ENCODE measurements around the gene TRIOBP. TPM values are rescaled to one million over a fixed set of nuclear protein-coding genes. Genes with fewer than 3 reads are reported as not detected.
A peak's percentile ranks its signal among the peaks of the same experiment; 100 is the strongest.

TRIOBP gene
- total RNA-seq, 1 experiment from 2014 or later = 66.9 TPM

DNA sequence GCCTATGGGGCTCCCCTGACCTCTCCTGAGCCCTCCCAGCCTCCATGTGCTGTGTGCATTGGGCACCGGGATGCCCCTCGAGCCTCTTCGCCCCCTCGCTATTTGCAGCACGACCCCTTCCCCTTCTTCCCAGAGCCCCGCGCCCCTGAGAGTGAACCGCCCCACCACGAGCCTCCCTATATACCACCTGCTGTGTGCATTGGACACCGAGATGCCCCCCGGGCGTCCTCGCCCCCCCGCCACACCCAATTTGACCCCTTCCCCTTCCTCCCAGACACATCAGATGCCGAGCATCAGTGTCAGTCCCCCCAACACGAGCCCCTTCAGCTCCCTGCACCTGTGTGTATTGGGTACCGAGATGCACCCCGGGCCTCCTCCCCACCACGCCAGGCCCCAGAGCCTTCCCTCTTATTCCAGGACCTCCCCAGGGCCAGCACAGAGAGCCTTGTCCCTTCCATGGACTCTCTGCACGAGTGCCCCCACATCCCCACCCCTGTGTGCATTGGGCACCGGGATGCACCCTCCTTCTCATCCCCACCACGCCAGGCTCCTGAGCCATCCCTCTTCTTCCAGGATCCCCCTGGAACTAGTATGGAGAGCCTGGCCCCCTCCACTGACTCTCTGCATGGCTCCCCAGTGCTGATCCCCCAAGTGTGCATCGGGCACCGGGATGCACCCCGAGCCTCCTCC lies 28.8 kb downstream of the TRIOBP start:
- H3K36me3 ChIP-seq (replicated peaks; ENCODE audit: control insufficient read depth, insufficient read depth, low read length) = no peaks in the 10 kb centered on the region; the same call in 1 of the 2 replicates
- no peaks in the 10 kb centered on the region for H3K27me3 ChIP-seq (ENCODE audit: control insufficient read depth, insufficient read depth, low read length)
- no peak overlapping the region for H3K4me3 ChIP-seq (ENCODE audit: insufficient read depth, low read depth, low read length)
- DNase-seq = peak; percentile 61

DNA sequence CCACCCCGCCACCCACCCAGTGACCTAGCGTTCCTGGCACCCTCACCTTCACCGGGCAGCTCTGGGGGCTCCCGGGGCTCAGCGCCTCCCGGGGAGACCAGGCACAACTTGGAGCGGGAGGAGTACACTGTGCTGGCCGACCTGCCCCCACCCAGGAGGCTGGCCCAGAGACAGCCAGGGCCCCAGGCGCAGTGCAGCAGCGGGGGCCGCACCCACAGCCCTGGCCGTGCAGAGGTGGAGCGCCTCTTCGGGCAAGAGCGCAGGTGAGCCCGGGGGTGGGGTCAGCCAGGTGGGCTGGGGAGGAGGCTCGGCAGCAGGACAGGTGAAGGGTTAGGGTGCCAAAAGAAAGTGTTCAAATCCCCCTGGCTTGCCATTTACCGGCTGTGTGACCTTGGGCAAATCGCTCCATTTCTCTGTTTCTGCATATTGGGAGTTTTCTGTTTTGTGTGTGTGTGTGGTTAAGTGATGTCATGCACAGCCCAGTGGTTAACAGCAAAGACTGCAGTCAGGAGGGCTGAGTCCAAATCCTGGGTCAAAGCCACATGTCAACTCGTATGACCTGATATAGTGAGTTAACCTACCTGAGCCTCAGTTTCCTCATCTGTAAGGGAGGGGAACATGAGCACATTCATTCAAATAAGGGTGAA lies 29.5 kb downstream of the TRIOBP start:
- Histone ChIP-seq H3K36me3 (replicated peaks; ENCODE audit: control insufficient read depth, insufficient read depth, low read length) (no peaks in the 10 kb centered on the region; the same call in 1 of the 2 replicates), H3K4me3 (ENCODE audit: insufficient read depth, low read depth, low read length) (no peak overlapping the region), H3K27me3 (ENCODE audit: control insufficient read depth, insufficient read depth, low read length) (no peaks in the 10 kb centered on the region)
- no peak for DNase-seq

DNA sequence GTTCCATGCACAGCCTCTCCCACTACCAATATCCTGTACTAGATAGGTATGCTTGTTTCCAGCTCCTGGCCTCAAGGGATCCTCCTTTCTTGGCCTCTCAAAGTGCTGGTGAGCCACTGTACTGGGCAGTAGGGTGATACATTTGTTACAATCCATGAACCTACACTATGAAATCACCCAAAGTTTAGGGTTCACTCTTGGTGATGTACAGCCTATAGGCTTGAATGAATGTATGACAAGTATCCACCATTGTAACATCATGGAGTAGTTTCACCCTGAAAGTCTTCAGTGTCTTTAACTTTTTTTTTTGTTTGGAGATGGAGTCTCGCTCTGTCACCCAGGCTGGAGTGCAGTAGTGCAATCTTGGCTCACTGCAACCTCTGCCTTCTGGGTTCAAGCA lies 31.8 kb downstream of the TRIOBP start:
- H3K36me3 ChIP-seq (replicated peaks; ENCODE audit: control insufficient read depth, insufficient read depth, low read length) = no peaks in the 10 kb centered on the region
- DNase-seq = no peak
- H3K4me3 ChIP-seq (ENCODE audit: insufficient read depth, low read depth, low read length) = no peak overlapping the region
- H3K27me3 ChIP-seq (ENCODE audit: control insufficient read depth, insufficient read depth, low read length) = no peaks in the 10 kb centered on the region

DNA sequence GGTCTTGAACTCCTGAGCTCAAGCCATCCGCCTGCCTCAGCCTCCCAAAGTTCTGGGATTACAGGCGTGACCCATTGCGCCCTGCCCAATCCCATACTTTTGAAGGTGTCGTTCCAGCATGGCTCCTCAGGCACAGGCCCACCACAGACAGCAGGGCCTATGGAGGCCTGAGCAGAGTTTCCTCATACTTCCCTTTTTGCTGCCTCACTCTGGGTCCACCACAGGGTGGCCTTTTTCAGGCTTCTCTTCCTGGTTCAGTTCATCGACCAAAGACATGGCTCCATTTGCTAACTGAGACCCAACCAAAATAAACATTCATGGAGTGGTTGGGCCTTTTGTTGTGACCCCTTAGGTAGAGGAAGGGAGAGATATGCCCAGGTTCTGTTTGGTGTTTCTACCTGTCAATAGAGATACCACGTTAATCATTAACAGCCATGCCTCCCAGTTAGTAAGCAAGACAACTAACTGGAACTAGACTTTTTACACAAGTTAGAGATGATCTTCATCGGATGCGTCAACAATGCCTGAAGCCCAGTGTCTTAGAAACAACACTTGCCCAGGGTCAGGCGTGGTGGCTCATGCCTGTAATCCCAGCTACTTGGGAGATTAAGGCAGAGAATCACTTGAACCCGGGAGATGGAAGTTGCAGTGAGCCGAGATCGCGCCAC lies 35.1 kb downstream of the TRIOBP start:
- Histone ChIP-seq H3K36me3 (replicated peaks; ENCODE audit: control insufficient read depth, insufficient read depth, low read length) (no peaks in the 10 kb centered on the region), H3K27me3 (ENCODE audit: control insufficient read depth, insufficient read depth, low read length) (peaks cover 6% of the 10 kb centered on the region), H3K4me3 (ENCODE audit: insufficient read depth, low read depth, low read length) (no peak overlapping the region)
- no peak for DNase-seq

DNA sequence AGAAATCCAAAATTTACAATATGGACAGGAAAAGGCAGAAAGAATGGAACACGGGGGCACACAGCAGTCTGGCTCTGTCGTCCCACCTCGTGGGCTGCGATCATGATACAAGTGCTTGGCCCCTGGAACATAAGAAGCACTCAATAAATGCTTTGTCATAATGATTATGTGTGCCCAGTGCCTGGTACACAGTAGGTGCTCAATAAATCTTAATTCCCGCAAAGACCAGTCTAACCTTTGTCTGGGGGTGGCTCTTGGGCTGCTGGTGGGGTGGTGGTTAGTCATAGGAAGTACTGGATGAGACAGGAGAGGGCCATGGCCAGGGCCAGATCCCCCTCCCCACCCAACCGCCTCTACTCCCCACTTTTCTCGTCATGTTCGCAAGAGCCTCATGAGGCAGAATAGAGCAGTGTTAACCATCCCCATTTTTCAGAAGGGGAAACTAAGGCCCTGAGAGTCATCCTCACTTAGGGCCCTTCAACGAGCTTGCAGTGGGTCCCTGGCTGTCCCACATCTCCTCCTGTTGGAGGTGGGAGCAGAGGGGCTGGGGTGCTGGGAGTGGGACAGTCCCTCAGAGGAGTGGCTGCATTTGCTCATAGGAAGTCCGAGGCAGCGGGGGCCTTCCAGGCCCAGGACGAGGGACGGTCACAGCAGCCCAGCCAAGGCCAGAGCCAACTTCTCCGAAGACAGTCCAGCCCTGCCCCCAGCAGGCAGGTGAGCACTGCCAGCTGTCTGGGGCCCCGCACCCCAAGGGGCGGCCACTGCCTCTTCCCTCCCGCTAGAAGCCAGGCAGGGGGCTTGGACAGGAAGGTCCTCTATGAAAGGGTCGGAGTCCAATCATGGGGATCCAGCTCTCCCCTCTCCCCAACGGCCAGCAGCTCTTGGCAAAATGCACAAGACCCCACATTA lies 36.1 kb downstream of the TRIOBP start:
- Histone ChIP-seq H3K36me3 (replicated peaks; ENCODE audit: control insufficient read depth, insufficient read depth, low read length) (no peaks in the 10 kb centered on the region), H3K27me3 (ENCODE audit: control insufficient read depth, insufficient read depth, low read length) (peaks cover 11% of the 10 kb centered on the region), H3K4me3 (ENCODE audit: insufficient read depth, low read depth, low read length) (no peak overlapping the region)
- DNase-seq = no peak

DNA sequence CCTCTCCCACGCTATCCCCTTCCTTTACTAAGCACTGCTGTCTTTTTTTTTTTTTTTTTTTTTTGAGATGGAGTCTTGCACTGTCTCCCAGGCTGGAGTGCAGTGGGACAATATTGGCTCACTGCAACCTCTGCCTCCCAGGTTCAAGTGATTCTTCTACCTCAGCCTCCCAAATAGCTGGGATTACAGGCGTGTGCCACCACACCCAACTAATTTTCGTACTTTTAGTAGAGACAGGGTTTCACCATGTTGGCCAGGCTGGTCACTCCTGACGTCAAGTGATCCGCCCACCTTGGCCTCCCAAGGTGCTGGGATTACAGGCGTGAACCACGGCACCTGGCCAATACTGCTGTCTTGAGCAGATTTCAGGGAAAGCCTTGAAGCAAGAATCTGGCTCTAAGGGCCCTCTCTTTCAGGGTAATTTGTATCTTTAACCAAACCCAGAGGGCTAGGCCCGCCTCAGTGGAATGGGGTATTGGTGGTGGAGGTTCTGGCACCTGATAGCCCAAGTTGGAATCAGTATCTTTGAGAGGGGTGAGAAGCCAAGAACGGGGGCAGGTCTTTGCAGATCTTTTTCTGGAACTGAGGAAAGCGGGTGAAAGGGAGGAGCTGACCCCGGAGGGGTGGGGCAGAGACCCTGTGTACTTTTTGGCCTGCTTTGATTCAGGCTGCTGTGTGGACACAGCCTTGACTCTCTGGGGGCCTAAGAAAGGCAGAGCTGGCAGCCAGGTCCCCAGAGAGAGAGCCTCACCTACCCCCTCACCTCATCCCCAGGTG lies 37.0 kb downstream of the TRIOBP start:
- peaks cover 11% of the 10 kb centered on the region for H3K27me3 ChIP-seq (ENCODE audit: control insufficient read depth, insufficient read depth, low read length)
- no peak for DNase-seq
- no peak overlapping the region for H3K4me3 ChIP-seq (ENCODE audit: insufficient read depth, low read depth, low read length)
- H3K36me3 ChIP-seq (replicated peaks; ENCODE audit: control insufficient read depth, insufficient read depth, low read length) = no peaks in the 10 kb centered on the region

DNA sequence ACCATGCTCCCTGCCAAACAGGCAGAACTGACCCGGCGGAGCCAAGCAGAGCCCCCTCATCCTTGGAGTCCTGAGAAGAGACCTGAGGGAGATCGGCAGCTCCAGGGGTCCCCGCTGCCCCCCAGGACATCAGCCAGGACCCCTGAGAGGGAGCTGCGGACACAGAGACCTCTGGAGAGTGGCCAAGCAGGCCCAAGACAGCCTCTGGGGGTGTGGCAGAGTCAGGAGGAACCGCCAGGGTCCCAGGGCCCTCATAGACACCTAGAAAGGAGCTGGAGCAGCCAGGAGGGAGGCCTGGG lies 37.5 kb downstream of the TRIOBP start:
- Histone ChIP-seq H3K36me3 (replicated peaks; ENCODE audit: control insufficient read depth, insufficient read depth, low read length) (no peaks in the 10 kb centered on the region), H3K4me3 (ENCODE audit: insufficient read depth, low read depth, low read length) (no peak overlapping the region), H3K27me3 (ENCODE audit: control insufficient read depth, insufficient read depth, low read length) (peaks cover 11% of the 10 kb centered on the region)
- no peak for DNase-seq

DNA sequence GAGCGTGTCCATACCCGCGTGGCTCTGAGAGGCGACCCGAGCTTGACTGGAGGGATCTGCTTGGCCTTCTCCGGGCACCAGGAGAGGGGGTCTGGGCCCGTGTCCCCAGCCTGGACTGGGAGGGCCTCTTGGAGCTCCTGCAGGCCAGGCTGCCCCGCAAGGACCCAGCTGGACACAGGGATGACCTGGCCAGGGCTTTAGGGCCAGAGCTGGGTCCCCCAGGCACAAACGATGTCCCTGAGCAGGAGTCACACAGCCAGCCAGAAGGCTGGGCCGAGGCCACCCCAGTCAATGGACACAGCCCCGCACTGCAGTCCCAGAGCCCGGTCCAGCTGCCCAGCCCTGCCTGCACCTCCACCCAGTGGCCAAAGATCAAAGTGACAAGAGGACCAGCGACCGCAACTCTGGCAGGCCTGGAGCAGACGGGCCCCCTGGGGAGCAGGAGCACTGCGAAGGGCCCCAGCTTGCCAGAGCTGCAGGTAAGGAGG lies 38.2 kb downstream of the TRIOBP start:
- peak; percentile 93 for DNase-seq
- Histone ChIP-seq H3K27me3 (ENCODE audit: control insufficient read depth, insufficient read depth, low read length) (peaks cover 14% of the 10 kb centered on the region), H3K36me3 (replicated peaks; ENCODE audit: control insufficient read depth, insufficient read depth, low read length) (peaks cover 2% of the 10 kb centered on the region), H3K4me3 (ENCODE audit: insufficient read depth, low read depth, low read length) (no peak overlapping the region)

DNA sequence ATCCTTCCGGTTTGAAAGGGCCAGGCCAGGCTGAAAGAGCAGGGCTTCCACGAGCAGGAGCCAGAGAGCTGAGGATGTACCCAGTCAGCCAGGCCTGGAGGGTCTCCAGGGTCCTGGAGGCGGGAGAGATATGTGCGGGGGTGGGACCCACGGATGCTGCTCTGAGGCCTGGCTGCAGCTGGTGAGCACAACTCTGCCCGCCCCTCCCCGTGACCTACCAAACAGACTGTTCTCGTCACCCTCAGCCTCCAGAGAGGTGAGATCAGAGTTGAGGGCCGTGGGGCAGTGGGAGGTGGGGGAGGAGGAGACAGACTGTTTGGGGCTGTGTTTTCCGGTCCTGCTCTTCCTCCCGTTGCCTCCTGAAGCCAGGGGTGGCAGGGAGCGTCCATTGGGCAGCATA lies 42.2 kb downstream of the TRIOBP start:
- Histone ChIP-seq H3K4me3 (ENCODE audit: insufficient read depth, low read depth, low read length) (no peak overlapping the region), H3K36me3 (replicated peaks; ENCODE audit: control insufficient read depth, insufficient read depth, low read length) (peaks cover 2% of the 10 kb centered on the region), H3K27me3 (ENCODE audit: control insufficient read depth, insufficient read depth, low read length) (peaks cover 14% of the 10 kb centered on the region)
- no peak for DNase-seq

DNA sequence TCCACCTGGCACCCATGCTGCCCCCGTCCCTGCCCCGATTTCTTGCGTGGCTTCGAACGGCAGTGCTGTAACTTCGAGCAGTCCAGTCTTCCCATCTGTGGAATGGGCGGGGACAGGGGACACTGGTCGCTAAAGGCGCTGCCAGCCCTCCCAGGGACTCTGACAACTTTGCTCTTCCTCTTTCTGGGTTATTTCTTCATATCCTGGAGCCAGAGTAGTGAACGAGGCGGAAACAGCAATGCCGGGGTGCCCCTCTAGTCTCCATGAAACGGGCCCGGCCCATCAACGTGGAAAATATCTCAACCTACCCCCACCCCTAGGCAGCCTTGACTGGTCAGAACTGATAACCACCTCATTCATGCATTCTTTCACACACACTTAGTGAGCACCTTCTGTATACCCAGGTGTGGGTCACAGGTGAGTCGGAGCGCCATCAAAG lies 42.8 kb downstream of the TRIOBP start:
- peaks cover 14% of the 10 kb centered on the region for H3K27me3 ChIP-seq (ENCODE audit: control insufficient read depth, insufficient read depth, low read length)
- no peak for DNase-seq
- peaks cover 4% of the 10 kb centered on the region for H3K36me3 ChIP-seq (replicated peaks; ENCODE audit: control insufficient read depth, insufficient read depth, low read length)
- H3K4me3 ChIP-seq (ENCODE audit: insufficient read depth, low read depth, low read length) = no peak overlapping the region

DNA sequence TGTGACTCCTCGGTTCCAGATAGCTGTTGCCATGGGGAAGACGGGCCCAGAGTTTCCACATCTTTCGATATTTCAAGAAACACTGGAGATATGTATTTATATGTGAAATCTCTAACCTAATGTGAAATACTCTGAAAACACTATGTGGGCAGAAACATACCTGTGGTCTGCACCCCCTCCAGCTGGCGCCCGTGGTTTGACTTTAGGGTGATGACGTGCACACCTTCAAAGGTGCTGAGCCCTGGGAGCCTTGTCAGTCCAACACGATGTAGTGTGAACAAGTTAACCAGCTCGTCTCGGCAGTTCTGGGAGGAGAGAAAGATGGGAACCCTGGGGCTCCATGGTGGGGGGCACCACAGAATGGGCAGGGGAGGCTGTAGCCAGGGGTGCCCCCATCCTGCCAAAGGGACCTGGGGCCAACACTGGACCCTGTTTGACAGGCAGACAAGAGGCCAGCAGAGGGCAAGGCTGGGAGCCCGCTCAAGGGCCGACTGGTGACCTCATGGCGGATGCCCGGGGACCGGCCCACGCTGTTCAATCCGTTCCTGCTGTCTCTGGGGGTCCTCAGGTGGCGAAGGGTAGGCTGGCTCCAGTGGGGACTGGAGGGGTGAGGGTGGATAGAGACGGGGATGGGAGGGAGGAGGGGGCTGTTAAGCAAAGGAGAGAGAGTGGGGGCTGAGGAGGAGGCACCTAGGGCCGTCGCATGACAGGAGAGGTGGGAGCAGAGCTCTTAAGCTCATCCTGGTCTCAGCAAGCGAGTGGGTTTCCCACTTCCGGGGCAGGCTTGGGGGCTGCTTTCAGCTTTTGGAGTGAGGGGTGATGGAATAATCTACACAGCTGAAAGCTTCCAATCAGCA lies 43.8 kb downstream of the TRIOBP start:
- no peak overlapping the region for H3K4me3 ChIP-seq (ENCODE audit: insufficient read depth, low read depth, low read length)

DNA sequence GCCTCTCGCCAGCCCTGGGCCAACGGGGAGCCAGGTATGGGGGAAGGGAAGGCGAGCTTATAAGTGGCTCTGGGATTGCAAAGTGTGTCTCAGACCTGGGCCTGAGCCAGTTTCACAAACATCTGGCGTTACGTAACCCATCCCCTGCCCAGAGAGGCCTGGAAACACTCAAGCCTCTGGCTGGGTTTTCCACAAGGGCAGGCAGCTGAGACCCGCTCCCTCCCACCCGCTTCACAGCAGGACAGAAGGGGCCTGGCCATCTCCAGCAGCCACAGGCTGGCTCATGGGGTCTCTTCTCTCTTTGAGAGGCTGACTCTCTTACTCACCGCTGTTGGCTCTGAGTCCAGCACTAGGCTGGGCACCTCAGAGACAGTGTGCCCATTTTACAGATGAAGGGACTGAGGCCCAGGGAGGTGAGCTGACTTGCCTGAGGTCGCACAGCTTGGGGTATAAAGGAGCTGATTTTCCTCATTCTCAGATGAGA lies 44.5 kb downstream of the TRIOBP start:
- DNase-seq = peak; percentile 76
- no peak overlapping the region for H3K4me3 ChIP-seq (ENCODE audit: insufficient read depth, low read depth, low read length)
- peaks cover 10% of the 10 kb centered on the region for H3K27me3 ChIP-seq (ENCODE audit: control insufficient read depth, insufficient read depth, low read length)
- peaks cover 4% of the 10 kb centered on the region for H3K36me3 ChIP-seq (replicated peaks; ENCODE audit: control insufficient read depth, insufficient read depth, low read length)

More for the DNA sequence above, 43.8 kb downstream of the TRIOBP start:
- Histone ChIP-seq H3K27me3 (ENCODE audit: control insufficient read depth, insufficient read depth, low read length) (peaks cover 14% of the 10 kb centered on the region), H3K36me3 (replicated peaks; ENCODE audit: control insufficient read depth, insufficient read depth, low read length) (peaks cover 4% of the 10 kb centered on the region)
- peak; percentile 67 for DNase-seq

Data from H7 (cell line).